T1000 (cell line): ENCODE measurements around the gene ZNF219.
"Not testable (repeated sequence)": the region's sequence is repeated elsewhere in the genome, so short reads cannot be mapped to it uniquely, and the experiment has no call there.

ENCODE experiments used
- DNase-seq: peaks from one replicate; lab custom pipeline; 2025; ENCODE audit warnings: mixed read lengths; lab: John Stamatoyannopoulos, UW

ZNF219 gene

DNA sequence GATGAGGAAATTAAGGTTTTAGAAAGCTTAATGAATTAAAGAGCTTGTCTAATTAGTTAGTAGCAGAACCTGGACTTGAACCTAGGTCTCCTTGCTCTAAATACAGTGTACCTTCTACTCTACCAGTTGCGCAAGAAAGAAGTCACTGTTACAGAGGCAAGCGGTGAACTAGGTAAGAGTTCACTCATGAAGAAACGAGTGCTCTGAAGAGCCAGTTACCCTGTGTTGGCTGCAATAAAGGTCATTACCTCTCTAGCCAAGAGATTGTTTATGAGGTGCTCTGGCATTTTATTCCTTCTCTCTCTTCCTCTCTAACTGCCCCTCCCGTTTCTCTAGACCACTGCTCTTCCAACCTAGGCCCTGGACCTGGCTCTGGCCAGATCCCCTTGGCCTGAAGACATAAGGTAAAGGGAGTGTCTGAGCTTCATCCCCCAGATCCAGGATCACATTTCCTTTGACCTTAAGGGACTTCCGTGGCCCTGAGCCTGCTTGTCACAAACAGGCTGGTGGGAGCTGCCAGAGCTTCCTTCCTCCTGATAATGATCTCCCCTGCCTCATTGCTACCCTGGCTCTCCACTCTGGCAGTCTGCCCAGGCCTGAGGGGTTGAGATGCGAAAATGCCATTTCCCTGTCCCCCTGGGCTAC, 54.4 kb downstream of the ZNF219 start:
- no peak for DNase-seq

DNA sequence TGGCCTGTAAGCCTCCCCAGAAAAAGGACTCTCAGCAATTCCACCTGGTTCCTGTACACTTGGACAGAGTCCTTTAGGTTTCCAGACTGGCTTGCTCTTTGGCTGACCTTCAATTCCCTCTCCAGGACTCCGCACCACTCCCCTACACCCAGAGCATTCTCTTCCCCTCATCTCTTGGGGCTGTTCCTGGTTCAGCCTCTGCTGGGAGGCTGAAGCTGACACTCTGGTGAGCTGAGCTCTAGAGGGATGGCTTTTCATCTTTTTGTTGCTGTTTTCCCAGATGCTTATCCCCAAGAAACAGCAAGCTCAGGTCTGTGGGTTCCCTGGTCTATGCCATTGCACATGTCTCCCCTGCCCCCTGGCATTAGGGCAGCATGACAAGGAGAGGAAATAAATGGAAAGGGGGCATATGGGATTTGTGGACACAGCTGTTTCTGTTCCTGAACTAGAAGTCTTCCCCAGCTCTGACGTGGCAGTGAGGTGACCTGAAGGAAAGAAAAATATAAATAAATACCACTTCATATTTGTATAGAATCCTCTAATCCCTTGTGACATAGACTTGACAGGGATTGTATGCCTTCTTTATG, 55.0 kb downstream of the ZNF219 start:
- DNase-seq, result no peak

DNA sequence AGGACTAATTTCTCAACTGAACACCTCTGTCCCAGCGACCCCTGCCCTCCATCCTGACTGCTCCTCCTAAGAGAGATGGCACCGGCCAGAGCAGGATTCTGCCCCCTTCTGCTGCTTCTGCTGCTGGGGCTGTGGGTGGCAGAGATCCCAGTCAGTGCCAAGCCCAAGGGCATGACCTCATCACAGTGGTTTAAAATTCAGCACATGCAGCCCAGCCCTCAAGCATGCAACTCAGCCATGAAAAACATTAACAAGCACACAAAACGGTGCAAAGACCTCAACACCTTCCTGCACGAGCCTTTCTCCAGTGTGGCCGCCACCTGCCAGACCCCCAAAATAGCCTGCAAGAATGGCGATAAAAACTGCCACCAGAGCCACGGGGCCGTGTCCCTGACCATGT, 55.5 kb downstream of the ZNF219 start:
- no peak for DNase-seq

DNA sequence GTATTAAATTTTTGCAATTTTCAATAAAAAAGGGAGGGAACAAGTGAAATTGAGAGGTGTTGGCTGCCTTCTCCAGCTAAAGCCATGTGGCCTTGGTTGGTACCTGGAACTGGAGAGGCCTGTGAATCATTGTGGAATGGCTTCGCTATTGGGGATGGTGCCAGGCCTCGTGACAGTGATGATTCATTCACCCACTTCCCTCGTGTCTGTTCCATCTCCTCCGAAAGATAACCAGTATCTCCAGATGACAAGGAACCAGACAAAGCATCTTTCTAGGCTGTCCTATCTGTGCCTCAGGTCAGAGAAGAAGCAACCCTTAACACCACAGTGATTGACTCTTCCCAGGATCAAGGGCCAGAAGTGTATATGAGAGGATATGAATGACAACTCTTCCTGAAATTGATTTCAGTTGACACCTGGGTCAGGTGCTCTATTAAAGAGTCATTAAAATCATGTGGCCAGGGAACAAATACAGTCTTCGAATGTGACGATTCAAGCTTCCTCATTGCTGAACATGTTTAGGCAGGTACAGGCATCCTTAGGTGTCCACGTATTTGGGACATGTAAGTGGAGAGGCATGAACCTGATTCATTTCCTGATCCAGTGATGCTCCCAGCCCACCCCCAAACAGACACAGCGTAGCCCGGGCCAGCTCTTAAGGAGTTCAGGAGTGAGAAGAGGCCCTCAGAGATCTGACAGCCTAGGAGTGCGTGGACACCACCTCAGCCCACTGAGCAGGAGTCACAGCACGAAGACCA, 56.6 kb downstream of the ZNF219 start, which contains the start of gene RNASE7:
Gene RNASE7 (plus strand): TSS at position 687 of the 758 bp plus-strand sequence. CDS start 631 bp downstream, outside the sequence.
- no peak for DNase-seq

DNA sequence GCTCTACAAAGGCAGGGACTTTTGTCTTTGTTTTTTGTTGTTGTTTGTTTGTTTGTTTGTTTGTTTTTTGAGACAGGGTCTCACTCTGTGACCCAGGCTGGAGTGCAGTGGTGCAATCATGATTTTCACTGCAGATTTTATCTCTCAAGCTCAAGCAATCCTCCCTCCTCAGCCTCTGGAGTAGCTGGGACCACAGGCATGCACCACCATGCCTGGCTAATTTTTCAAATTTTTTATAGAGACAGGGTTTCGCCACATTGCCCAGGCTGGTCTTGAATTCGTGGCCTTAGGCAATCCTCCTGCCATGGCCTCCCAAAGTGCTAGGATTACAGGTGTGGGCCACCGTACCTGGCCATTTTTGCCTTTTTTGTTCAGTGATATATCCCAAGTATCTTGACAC, 57.5 kb downstream of the ZNF219 start:
- DNase-seq, result not testable (repeated sequence)

DNA sequence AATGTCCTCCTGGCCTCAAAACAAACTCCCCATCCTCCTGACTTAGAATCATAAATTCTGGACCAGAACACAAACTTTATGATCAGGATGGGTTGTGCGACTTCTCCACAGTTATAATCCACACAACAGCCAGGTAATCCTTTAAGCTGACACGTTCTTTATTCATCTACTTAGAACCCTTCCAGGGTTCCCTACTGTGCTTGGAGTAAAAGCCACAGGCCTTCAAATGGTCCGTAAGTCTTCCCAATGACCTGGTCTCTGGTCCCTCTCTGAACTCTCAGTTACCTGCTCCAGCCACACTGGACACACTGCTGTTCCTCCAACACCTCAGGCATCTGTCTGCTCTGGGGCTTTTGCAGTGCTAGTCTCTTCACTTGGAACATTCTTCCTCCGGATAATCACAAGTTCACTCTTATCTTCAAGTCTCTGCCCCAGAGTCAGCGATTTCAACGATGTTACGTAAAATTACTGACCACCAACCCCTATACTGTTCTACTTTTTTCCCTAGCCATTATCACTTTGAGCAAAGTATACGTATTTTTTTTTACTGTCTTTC, 58.0 kb downstream of the ZNF219 start:
- DNase-seq, result no peak
